ENCODE measurements around the gene CAPN13. TPM values are rescaled to one million over a fixed set of nuclear protein-coding genes. Genes with fewer than 3 reads are reported as not detected.
A peak's percentile ranks its signal among the peaks of the same experiment; 100 is the strongest.

Gene CAPN13
- total RNA-seq, 4 donors from 2014 or later: not detected

DNA sequence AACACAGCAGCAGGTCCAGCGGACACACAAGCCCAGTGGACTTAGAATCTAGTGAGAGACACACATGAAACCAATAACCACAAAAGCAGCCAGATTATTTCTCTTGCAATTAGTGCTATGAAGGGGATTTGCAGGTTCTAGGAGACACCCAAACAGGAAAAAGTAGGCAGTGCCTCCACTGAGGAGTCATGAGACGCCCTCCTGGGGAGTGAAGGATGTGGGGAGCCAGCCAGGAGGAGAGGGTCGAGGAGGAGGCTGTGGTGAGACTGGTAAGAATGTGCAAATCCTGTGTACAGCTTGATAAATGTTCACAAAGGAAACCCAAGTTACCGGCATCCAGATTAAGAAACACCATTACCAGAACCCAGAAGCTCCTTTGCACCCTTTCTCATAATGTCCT, 2.7 kb upstream of the CAPN13 start:
- TF ChIP-seq, protein P1, sequence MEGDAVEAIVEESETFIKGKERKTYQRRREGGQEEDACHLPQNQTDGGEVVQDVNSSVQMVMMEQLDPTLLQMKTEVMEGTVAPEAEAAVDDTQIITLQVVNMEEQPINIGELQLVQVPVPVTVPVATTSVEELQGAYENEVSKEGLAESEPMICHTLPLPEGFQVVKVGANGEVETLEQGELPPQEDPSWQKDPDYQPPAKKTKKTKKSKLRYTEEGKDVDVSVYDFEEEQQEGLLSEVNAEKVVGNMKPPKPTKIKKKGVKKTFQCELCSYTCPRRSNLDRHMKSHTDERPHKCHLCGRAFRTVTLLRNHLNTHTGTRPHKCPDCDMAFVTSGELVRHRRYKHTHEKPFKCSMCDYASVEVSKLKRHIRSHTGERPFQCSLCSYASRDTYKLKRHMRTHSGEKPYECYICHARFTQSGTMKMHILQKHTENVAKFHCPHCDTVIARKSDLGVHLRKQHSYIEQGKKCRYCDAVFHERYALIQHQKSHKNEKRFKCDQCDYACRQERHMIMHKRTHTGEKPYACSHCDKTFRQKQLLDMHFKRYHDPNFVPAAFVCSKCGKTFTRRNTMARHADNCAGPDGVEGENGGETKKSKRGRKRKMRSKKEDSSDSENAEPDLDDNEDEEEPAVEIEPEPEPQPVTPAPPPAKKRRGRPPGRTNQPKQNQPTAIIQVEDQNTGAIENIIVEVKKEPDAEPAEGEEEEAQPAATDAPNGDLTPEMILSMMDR (IDR thresholded peaks at IDR 0.05): no peak
- TF ChIP-seq POLR2AphosphoS5 (IDR thresholded peaks at IDR 0.05) (no peak), EP300 (IDR thresholded peaks at IDR 0.05) (no peak), POLR2A (IDR thresholded peaks at IDR 0.05; ENCODE audit: low read depth) (no peak)
- Histone ChIP-seq H3K4me1 (no peaks in the 10 kb centered on the region), H3K9me3 (peaks cover 0 to 3% (median 0%) of the 10 kb centered on the region in 4 donors), H3K27ac (replicated peaks in 1 of 4) (no peak overlapping the region), H3K36me3 (no peaks in the 10 kb centered on the region), H3K27me3 (peaks cover 0 to 11% (median 0%) of the 10 kb centered on the region in 4 donors), H3K4me3 (no peak overlapping the region)
- WGBS: 59% methylated on average over 4 of the region's 4 CpGs
- intact Hi-C loops (cut with DNase I): no loop called here
- peak; percentile 80 for DNase-seq (ENCODE audit: extremely low spot score)

DNA sequence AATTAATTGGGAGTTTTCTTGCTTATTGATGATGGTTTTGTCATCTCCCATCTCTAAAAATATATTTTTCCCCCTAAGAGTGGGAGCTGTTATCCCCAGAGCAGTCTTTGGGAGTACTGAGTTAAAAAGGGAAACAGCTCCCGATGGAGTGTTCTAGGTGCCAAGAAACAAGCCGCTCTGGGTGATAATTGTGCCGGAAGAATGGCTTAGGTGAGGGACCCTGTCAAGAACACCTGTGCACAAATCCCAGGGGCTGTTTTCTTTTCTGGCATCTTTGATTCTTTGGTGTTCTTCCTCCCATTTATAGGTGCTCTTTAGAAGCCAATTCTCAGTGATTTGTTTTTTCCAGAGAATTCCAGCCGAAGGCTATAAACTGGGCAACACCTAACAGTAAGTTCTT, 1.4 kb upstream of the CAPN13 start:
- TF ChIP-seq EP300 (IDR thresholded peaks at IDR 0.05) (no peak), POLR2AphosphoS5 (IDR thresholded peaks at IDR 0.05) (no peak), POLR2A (IDR thresholded peaks at IDR 0.05; ENCODE audit: low read depth) (no peak)
- TF ChIP-seq, protein P1 (IDR thresholded peaks at IDR 0.05): no peak
- 87% methylated on average over 4 of the region's 4 CpGs for WGBS

DNA sequence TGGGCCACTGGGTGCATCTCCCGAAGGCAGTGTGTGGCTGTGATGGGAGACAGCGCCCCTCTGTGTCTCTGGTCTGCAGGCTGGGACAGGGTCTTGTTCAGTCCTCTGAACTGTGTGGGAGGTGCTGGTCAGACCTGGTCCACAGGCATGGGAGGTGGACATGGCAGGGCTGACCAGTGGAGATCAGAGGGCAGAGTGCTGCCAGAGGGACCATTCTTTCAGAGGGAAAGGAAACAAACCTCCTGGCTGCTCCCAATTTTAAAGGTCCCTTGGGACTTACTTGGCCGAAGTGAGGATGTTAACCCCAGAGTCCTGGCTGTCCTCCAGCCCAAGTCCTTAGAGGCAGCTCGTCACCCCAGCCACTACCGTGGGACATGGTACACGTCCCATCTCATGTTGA, 4.0 kb downstream of the CAPN13 start:
- intact Hi-C loops (cut with DNase I): no loop called here
- TF ChIP-seq POLR2A (IDR thresholded peaks at IDR 0.05; ENCODE audit: low read depth): no peak
- TF ChIP-seq EP300 (IDR thresholded peaks at IDR 0.05): no peak
- TF ChIP-seq, protein P1 (IDR thresholded peaks at IDR 0.05): no peak
- no peak for TF ChIP-seq POLR2AphosphoS5 (IDR thresholded peaks at IDR 0.05)
- Histone ChIP-seq H3K9me3 (no peaks in the 10 kb centered on the region), H3K27ac (replicated peaks in 1 of 4) (no peak overlapping the region), H3K4me1 (peaks cover 0 to 7% (median 0%) of the 10 kb centered on the region in 4 donors), H3K36me3 (no peaks in the 10 kb centered on the region), H3K4me3 (no peak overlapping the region), H3K27me3 (no peaks in the 10 kb centered on the region)
- WGBS: 47% methylated on average over 4 of the region's 6 CpGs
- peak; percentile 57 for DNase-seq (ENCODE audit: extremely low spot score)

More for the DNA sequence above, 1.4 kb upstream of the CAPN13 start:
- H3K4me3 ChIP-seq: no peak overlapping the region
- H3K4me1 ChIP-seq: no peaks in the 10 kb centered on the region
- no peaks in the 10 kb centered on the region for H3K9me3 ChIP-seq
- H3K27ac ChIP-seq (replicated peaks in 1 of 4): no peak overlapping the region
- H3K27me3 ChIP-seq: peaks cover 0 to 11% (median 0%) of the 10 kb centered on the region in 4 donors
- no peak for DNase-seq (ENCODE audit: extremely low spot score)
- no peaks in the 10 kb centered on the region for H3K36me3 ChIP-seq
- intact Hi-C loops (cut with DNase I): no loop called here

DNA sequence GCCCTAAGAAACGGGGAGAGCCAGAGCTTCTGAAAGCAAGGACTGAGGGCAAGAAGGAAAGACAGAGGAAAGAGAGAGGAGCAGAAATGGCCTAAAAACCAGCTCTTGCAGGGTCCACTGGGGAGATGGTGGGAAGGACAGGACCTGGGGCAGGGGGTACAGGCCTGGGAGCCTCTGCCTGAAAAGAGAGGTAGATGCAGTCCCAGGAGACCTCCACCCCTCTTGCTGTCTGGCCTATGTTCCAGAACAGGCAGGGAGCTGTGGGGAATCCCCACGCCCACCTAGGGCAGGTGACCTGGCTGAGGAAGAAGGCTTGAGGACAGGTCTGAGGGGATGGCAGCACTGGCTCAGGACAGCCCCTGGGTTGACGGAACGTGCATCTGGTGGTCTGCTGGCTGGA, 4.6 kb downstream of the CAPN13 start:
- no peak overlapping the region for H3K27ac ChIP-seq (replicated peaks in 1 of 4)
- no peaks in the 10 kb centered on the region for H3K27me3 ChIP-seq
- H3K4me1 ChIP-seq: peaks cover 0 to 7% (median 0%) of the 10 kb centered on the region in 4 donors
- H3K4me3 ChIP-seq: no peak overlapping the region
- H3K36me3 ChIP-seq: no peaks in the 10 kb centered on the region
- TF ChIP-seq POLR2A (IDR thresholded peaks at IDR 0.05; ENCODE audit: low read depth) (no peak), POLR2AphosphoS5 (IDR thresholded peaks at IDR 0.05) (no peak), EP300 (IDR thresholded peaks at IDR 0.05) (no peak)
- TF ChIP-seq, protein P1 (IDR thresholded peaks at IDR 0.05): no peak
- DNase-seq (ENCODE audit: extremely low spot score): peak; percentile 83
- no peaks in the 10 kb centered on the region for H3K9me3 ChIP-seq
- 52% methylated on average over 1 of the region's 4 CpGs for WGBS
- intact Hi-C loops (cut with DNase I): no loop called here

DNA sequence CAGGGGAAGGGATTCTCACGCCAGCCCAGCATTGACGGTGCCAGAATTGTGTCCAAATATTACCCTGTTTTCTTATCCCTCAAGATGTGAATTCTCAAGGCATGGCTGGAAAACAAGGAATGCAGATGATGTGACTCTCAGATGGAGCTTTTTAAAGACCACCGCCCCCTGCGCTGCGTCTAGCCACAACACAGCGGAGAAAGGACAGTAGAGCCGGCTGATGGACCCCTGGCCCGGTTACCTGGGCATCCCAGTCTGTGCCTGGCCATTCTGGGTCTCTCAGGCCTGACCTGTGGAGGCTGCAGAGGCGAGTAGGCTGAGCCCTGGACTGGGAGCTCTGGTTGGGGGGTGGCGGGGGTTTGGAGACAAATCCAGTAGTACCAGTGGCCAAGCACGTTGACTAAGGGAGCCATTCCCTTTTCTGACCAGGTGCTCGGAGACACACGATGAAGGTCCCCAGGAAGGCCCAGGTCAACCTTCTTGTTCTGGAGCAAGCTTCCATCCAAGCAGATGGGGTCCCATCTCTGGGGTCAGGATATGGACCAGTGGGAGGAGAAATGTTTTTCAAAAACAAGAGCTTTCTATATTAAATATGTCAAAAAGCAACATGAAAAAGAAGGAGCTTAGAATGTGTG, 5.3 kb downstream of the CAPN13 start:
- Histone ChIP-seq H3K27me3 (no peaks in the 10 kb centered on the region), H3K4me1 (peaks cover 0 to 7% (median 0%) of the 10 kb centered on the region in 4 donors), H3K27ac (replicated peaks in 1 of 4) (no peak overlapping the region), H3K9me3 (no peaks in the 10 kb centered on the region), H3K36me3 (no peaks in the 10 kb centered on the region), H3K4me3 (no peak overlapping the region)
- WGBS: 88% methylated on average over 9 of the region's 13 CpGs
- intact Hi-C loops (cut with DNase I): no loop called here
- DNase-seq (ENCODE audit: extremely low spot score): peak; percentile 81
- no peak for TF ChIP-seq POLR2AphosphoS5 (IDR thresholded peaks at IDR 0.05)
- no peak for TF ChIP-seq POLR2A (IDR thresholded peaks at IDR 0.05; ENCODE audit: low read depth)
- no peak for TF ChIP-seq EP300 (IDR thresholded peaks at IDR 0.05)

Measured in esophagus muscularis mucosa (tissue), 4 donors.